Keratinocyte (primary cell): ENCODE results near the gene ACACA.

ENCODE experiments used
- EZH2 ChIP-seq: IDR thresholded peaks from one replicate; pipeline ENCODE4 v1.6.1; 2012; ENCODE audit warnings: inconsistent platforms, mild to moderate bottlenecking, low read length, moderate library complexity
- TF ChIP-seq, protein P1 (sequence below), 3 experiments: IDR thresholded peaks in 1 of 3; conservative IDR thresholded peaks in 1 of 3; optimal IDR thresholded peaks in 1 of 3; 2 replicates in 2 of 3; 3 replicates in 1 of 3; pipeline versions ENCODE3 to v1.5.1; 2011; ENCODE audit warnings: low read length in 3 of 3, mild to moderate bottlenecking in 3 of 3, moderate library complexity in 2 of 3, control low read depth in 1 of 3, inconsistent platforms in 1 of 3; ENCODE audit not compliant: insufficient read depth in 2 of 3; ENCODE audit errors: extremely low read depth in 1 of 3

DNA sequence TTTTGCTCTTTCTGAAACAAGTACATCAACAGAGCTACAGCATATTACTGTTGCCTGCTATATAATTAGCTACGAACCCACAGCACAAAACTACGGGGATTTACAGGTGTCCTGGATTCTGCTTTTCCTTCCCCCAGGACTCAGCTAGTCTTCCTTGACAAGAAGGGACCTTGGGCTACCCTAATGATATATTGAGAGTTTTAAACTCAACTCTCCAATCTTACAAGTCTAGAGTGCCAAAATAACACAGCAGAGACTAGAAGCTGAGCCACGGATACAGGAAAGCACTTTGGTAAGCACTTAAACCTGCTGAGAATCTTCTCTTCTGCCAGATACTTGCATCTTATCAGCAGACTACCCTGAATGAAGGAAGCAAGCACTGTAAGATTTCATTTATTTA is 192.2 kb downstream of the ACACA start:
- TF ChIP-seq, protein P1, sequence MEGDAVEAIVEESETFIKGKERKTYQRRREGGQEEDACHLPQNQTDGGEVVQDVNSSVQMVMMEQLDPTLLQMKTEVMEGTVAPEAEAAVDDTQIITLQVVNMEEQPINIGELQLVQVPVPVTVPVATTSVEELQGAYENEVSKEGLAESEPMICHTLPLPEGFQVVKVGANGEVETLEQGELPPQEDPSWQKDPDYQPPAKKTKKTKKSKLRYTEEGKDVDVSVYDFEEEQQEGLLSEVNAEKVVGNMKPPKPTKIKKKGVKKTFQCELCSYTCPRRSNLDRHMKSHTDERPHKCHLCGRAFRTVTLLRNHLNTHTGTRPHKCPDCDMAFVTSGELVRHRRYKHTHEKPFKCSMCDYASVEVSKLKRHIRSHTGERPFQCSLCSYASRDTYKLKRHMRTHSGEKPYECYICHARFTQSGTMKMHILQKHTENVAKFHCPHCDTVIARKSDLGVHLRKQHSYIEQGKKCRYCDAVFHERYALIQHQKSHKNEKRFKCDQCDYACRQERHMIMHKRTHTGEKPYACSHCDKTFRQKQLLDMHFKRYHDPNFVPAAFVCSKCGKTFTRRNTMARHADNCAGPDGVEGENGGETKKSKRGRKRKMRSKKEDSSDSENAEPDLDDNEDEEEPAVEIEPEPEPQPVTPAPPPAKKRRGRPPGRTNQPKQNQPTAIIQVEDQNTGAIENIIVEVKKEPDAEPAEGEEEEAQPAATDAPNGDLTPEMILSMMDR (optimal IDR thresholded peaks at IDR 0.05 in 1 of 3, IDR thresholded peaks at IDR 0.05 in 1 of 3, conservative IDR thresholded peaks at IDR 0.05 in 1 of 3; ENCODE audit: extremely low read depth in 1 of 3, insufficient read depth in 2 of 3, low read length in 3 of 3), result no peak
- no peak for TF ChIP-seq EZH2
